DND-41 (cell line): ENCODE measurements around the gene SEC24A.

Experiments
- CTCF ChIP-seq: IDR thresholded peaks from 2 replicates; pipeline ENCODE4 v1.5.1; 2012; ENCODE audit warnings: borderline replicate concordance, low read length, moderate library complexity, mild to moderate bottlenecking; ENCODE audit not compliant: poor library complexity, severe bottlenecking; ENCODE audit errors: extremely low read depth
- EZH2 ChIP-seq: IDR thresholded peaks from 3 replicates; pipeline ENCODE4 v1.6.1; 2012; ENCODE audit warnings: borderline replicate concordance, low read depth, mild to moderate bottlenecking, moderate library complexity, low read length, inconsistent platforms; ENCODE audit not compliant: severe bottlenecking

GRCh38 chr5:134637116-134637721 is 11.4 kb upstream of the SEC24A start:
- no peak for TF ChIP-seq CTCF
- no peak for TF ChIP-seq EZH2
